DOHH2 (cell line): ENCODE measurements around the gene AQP7.
"Not testable (repeated sequence)": the region's sequence is repeated elsewhere in the genome, so short reads cannot be mapped to it uniquely, and the experiment has no call there.

Experiments
- H3F3A ChIP-seq: fragments of 200-600 bp; sonication (generic), shearing (Covaris generic); 2 replicates; pipeline ENCODE4 v1.6.0; 2016; ENCODE audit warnings: antibody characterized with exemption, mild to moderate bottlenecking; ENCODE audit not compliant: control insufficient read depth, insufficient read depth
- H3K27ac ChIP-seq: fragments of 200-600 bp; sonication (generic); 2 replicates; pipeline ENCODE4 v1.5.1; 2014; ENCODE audit warnings: low read depth, mild to moderate bottlenecking, low read length, moderate library complexity
- H3K27me3 ChIP-seq: fragments of 200-600 bp; sonication (generic); 2 replicates; pipeline ENCODE4 v1.6.1; 2014; ENCODE audit warnings: mild to moderate bottlenecking, low read length, mixed read lengths; ENCODE audit not compliant: control insufficient read depth
- H3K36me3 ChIP-seq: fragments of 200-600 bp; sonication (generic); 2 replicates; pipeline ENCODE4 v1.6.1; 2014; ENCODE audit warnings: mild to moderate bottlenecking, low read length, moderate library complexity, mixed read lengths; ENCODE audit not compliant: control insufficient read depth
- H3K4me1 ChIP-seq: fragments of 200-600 bp; sonication (generic); 2 replicates; pipeline ENCODE4 v1.6.1; 2014; ENCODE audit warnings: mild to moderate bottlenecking, low read length, mixed read lengths; ENCODE audit not compliant: control insufficient read depth
- H3K4me2 ChIP-seq: fragments of 200-600 bp; sonication (generic); 2 replicates; pipeline ENCODE4 v1.6.0; 2014; ENCODE audit warnings: mild to moderate bottlenecking, low read length, moderate library complexity
- H3K4me3 ChIP-seq: fragments of 200-600 bp; sonication (generic); 2 replicates; pipeline ENCODE4 v1.5.1; 2014; ENCODE audit warnings: mild to moderate bottlenecking, low read length, mixed read lengths
- H3K79me2 ChIP-seq: fragments of 200-600 bp; sonication (generic); 2 replicates; pipeline ENCODE4 v1.6.1; 2014; ENCODE audit warnings: mild to moderate bottlenecking, low read length, mixed read lengths; ENCODE audit not compliant: control insufficient read depth
- H3K9me2 ChIP-seq: fragments of 200-600 bp; sonication (generic); replicated peaks from 2 replicates; pipeline ENCODE4 v1.6.1; 2014; ENCODE audit warnings: mild to moderate bottlenecking, low read length, mixed read lengths; ENCODE audit not compliant: control insufficient read depth
- H3K9me3 ChIP-seq: fragments of 200-600 bp; sonication (generic); 2 replicates; pipeline ENCODE4 v1.6.1; 2014; ENCODE audit warnings: antibody characterized with exemption, low read length, mixed read lengths; ENCODE audit not compliant: control insufficient read depth, insufficient read depth
- H4K20me1 ChIP-seq: fragments of 200-600 bp; sonication (generic); 2 replicates; pipeline ENCODE4 v1.6.0; 2014; ENCODE audit warnings: low read depth, mild to moderate bottlenecking, antibody characterized with exemption, low read length, moderate library complexity; ENCODE audit not compliant: control insufficient read depth, insufficient read depth
- EZH2phosphoT487 ChIP-seq: fragments of 200-600 bp; sonication (generic); IDR thresholded peaks from 2 replicates; pipeline ENCODE4 v1.6.1; 2017; ENCODE audit warnings: borderline replicate concordance, mild to moderate bottlenecking, antibody characterized with exemption, low read length, moderate library complexity, mixed read lengths
- TF ChIP-seq, protein P1 (sequence below): fragments of 200-600 bp; sonication (generic); IDR thresholded peaks from one replicate; pipeline ENCODE4 v1.5.1; 2014; ENCODE audit warnings: antibody characterized with exemption, mild to moderate bottlenecking, low read depth, low read length; ENCODE audit not compliant: poor library complexity, severe bottlenecking

The AQP7 gene

DNA sequence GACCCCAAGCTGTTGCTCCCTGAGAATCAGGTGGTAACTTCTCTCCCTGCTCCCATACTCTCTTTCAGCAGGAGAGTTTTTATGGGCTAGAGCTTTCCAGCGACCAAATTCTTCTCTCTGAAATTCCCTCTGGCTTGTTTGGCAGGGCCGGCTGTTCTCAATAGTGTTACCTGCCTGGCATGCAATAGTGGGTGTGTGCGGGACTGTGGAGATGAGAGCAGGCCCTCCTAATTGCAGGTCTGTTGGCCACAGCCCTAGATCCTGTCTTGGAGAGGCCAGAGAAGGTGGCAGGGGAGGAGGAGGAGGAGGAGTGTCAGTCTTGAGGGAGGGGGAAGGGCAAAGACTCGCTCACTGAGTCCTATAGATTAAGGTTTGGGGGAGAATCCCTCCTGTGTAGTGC lies 29.5 kb downstream of the AQP7 start:
- Histone ChIP-seq H3K79me2 (no peaks in the 10 kb centered on the region), H3K9me3 (no peaks in the 10 kb centered on the region), H3K36me3 (peaks cover 23% of the 10 kb centered on the region), H3K27ac (no peak overlapping the region), H3K4me1 (no peaks in the 10 kb centered on the region), H4K20me1 (no peaks in the 10 kb centered on the region), H3K27me3 (no peaks in the 10 kb centered on the region), H3K4me2 (no peak overlapping the region), H3K9me2 (no peaks in the 10 kb centered on the region), H3F3A (no peaks in the 10 kb centered on the region), H3K4me3 (no peak overlapping the region)
- no peak for TF ChIP-seq EZH2phosphoT487
- TF ChIP-seq, protein P1, sequence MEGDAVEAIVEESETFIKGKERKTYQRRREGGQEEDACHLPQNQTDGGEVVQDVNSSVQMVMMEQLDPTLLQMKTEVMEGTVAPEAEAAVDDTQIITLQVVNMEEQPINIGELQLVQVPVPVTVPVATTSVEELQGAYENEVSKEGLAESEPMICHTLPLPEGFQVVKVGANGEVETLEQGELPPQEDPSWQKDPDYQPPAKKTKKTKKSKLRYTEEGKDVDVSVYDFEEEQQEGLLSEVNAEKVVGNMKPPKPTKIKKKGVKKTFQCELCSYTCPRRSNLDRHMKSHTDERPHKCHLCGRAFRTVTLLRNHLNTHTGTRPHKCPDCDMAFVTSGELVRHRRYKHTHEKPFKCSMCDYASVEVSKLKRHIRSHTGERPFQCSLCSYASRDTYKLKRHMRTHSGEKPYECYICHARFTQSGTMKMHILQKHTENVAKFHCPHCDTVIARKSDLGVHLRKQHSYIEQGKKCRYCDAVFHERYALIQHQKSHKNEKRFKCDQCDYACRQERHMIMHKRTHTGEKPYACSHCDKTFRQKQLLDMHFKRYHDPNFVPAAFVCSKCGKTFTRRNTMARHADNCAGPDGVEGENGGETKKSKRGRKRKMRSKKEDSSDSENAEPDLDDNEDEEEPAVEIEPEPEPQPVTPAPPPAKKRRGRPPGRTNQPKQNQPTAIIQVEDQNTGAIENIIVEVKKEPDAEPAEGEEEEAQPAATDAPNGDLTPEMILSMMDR, result no peak

- H4K20me1 ChIP-seq, result no peaks in the 10 kb centered on the region
- H3K79me2 ChIP-seq, result no peaks in the 10 kb centered on the region
- no peak overlapping the region for H3K4me3 ChIP-seq
- no peak overlapping the region for H3K4me2 ChIP-seq
- TF ChIP-seq, protein P1, result no peak
- TF ChIP-seq EZH2phosphoT487, result no peak
- no peak overlapping the region for H3K27ac ChIP-seq
- no peaks in the 10 kb centered on the region for H3K27me3 ChIP-seq
- H3K9me3 ChIP-seq, result no peaks in the 10 kb centered on the region
- no peaks in the 10 kb centered on the region for H3K4me1 ChIP-seq
- H3K36me3 ChIP-seq, result peaks cover 57% of the 10 kb centered on the region
- H3F3A ChIP-seq, result no peaks in the 10 kb centered on the region
- no peaks in the 10 kb centered on the region for H3K9me2 ChIP-seq
These were observed 35.3 kb downstream of the AQP7 start for GRCh38 chr9:33366979-33367480.

DNA sequence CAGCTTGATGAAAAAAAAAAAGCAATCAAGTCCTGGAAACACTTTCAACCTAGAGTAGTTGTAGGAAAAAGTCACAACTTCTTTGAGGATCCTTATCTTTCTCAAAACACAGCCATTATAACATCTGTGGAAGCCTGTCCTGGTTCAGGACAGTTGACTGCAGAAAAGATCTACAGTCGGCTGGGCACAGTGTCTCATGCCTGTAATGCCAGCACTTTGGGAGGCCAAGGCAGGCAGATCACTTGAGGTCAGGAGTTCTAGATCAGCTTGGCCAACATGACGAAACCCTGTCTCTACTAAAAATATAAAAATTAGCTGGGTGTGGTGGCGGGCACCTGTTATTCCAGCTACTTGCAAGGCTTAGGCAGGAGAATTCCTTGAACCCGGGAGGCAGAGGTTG lies 37.6 kb downstream of the AQP7 start:
- H3K79me2 ChIP-seq, H3K4me1 ChIP-seq, H3K27ac ChIP-seq, H3K9me2 ChIP-seq, H3K9me3 ChIP-seq, H3K4me3 ChIP-seq, H3K4me2 ChIP-seq, H3K27me3 ChIP-seq, H3F3A ChIP-seq, H4K20me1 ChIP-seq: not testable (repeated sequence)
- peaks cover 48% of the 10 kb centered on the region for H3K36me3 ChIP-seq

DNA sequence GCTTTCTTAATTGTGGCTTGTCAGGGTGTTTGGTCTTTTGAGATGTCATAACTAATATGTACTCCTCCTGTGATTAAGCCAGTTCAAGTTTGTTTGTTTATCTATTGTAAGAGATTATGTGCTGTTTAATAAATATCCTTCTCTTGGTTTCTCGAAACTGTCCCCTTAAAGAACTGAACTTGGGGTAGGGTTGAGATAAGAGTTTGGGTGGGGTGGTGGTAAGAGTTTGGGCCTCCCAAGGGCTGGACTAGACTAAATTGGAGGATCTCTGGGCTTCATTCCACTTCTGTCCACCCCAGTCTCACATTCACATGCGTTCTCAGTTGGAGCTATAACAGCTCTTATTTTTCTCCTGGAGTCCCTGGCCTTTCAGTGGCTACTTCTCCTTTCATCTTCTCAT lies 38.2 kb downstream of the AQP7 start:
- Histone ChIP-seq H4K20me1 (no peaks in the 10 kb centered on the region), H3K9me2 (no peaks in the 10 kb centered on the region), H3K27me3 (no peaks in the 10 kb centered on the region), H3K4me2 (no peak overlapping the region), H3K79me2 (no peaks in the 10 kb centered on the region), H3K36me3 (peaks cover 51% of the 10 kb centered on the region), H3K27ac (no peak overlapping the region), H3K4me1 (no peaks in the 10 kb centered on the region), H3K4me3 (no peak overlapping the region), H3F3A (no peaks in the 10 kb centered on the region), H3K9me3 (no peaks in the 10 kb centered on the region)
- no peak for TF ChIP-seq EZH2phosphoT487
- TF ChIP-seq, protein P1, result no peak

- not testable (repeated sequence) for H3K79me2 ChIP-seq, H3K4me3 ChIP-seq, H3K27me3 ChIP-seq, H3K9me3 ChIP-seq, H3K9me2 ChIP-seq, H4K20me1 ChIP-seq, H3F3A ChIP-seq, H3K4me2 ChIP-seq, H3K4me1 ChIP-seq, H3K27ac ChIP-seq
- H3K36me3 ChIP-seq, result peaks cover 35% of the 10 kb centered on the region
These were observed 43.7 kb downstream of the AQP7 start for GRCh38 chr9:33358641-33359040.
